ENCODE measurements around the gene NECTIN2.

- TF ChIP-seq CTCF (IDR thresholded peaks at IDR 0.05) (no peak), POLR2A (IDR thresholded peaks at IDR 0.05) (no peak)
Observed at GRCh38 chr19:44822177-44822576, 23.9 kb upstream of the NECTIN2 start.

Data from Peyer's patch (tissue), 4 donors.